ENCODE data around the gene LEKR1.

DNA sequence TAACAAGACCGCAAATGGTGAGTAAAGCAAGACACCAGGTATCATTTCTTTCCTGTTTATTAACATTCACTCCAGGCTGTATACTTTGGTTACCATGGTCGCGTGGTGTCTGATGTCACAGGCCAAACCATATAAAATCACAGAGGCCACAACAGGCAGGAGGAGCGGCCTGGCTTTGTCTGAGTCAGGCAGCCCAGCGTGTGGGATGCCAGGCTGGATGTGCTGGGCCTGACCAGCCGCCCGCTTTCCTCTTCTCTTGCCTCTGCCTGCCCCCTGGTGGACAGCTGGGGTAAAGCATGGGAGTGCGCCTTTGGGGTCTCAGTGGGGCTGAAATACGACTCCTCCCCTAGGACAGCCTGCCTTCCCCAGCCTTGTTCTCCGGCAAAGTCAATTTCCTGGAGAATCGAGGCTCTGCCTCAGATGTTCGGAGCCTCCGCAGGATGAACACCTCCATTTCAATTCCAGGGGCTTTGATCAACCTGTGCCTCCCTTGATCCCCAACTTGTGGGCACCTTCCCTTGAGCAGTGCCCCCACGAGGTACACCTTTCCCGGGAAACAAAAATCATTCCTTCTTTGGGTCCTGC is 255.6 kb downstream of the LEKR1 start:
- TF ChIP-seq, protein P1, sequence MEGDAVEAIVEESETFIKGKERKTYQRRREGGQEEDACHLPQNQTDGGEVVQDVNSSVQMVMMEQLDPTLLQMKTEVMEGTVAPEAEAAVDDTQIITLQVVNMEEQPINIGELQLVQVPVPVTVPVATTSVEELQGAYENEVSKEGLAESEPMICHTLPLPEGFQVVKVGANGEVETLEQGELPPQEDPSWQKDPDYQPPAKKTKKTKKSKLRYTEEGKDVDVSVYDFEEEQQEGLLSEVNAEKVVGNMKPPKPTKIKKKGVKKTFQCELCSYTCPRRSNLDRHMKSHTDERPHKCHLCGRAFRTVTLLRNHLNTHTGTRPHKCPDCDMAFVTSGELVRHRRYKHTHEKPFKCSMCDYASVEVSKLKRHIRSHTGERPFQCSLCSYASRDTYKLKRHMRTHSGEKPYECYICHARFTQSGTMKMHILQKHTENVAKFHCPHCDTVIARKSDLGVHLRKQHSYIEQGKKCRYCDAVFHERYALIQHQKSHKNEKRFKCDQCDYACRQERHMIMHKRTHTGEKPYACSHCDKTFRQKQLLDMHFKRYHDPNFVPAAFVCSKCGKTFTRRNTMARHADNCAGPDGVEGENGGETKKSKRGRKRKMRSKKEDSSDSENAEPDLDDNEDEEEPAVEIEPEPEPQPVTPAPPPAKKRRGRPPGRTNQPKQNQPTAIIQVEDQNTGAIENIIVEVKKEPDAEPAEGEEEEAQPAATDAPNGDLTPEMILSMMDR (IDR thresholded peaks at IDR 0.05; ENCODE audit: borderline replicate concordance, extremely low read depth, low read length, poor library complexity, severe bottlenecking): peak; percentile 98
- no peak for TF ChIP-seq EZH2 (IDR thresholded peaks at IDR 0.05; ENCODE audit: borderline replicate concordance, low read depth, low read length, severe bottlenecking)

Data from DND-41 (cell line).